Measurements from ENCODE around the gene TSPAN14.

Gene TSPAN14

GRCh38 chr10:80408242-80409101 is 45.6 kb upstream of the TSPAN14 start, which contains the start of gene PRXL2A:
PRXL2A (plus strand) TSS chr10:80408551; CDS start chr10:80420468, 11,917 bp downstream.
- peak within 1 kb of the TSS; percentile 93 for H3K27ac Mint-ChIP-seq

GRCh38 chr10:80409121-80409520 is 45.0 kb upstream of the TSPAN14 start:
- Mint-ChIP-seq H3K27ac (no peak overlapping the region), H3K9me3 (no peaks in the 10 kb centered on the region), H3K4me1 (peaks cover 81% of the 10 kb centered on the region), H3K36me3 (ENCODE audit: low read depth) (peaks cover 5% of the 10 kb centered on the region), H3K27me3 (ENCODE audit: low read depth, poor library complexity) (no peaks in the 10 kb centered on the region), H3K4me3 (peak overlapping the region; percentile 92)
- no peak for DNase-seq
- no peak for TF ChIP-seq CTCF (IDR thresholded peaks at IDR 0.05)

More at GRCh38 chr10:80408242-80409101, 45.6 kb upstream of the TSPAN14 start, which contains the start of gene PRXL2A:
- Mint-ChIP-seq H3K36me3 (ENCODE audit: low read depth) (peaks cover 5% of the 10 kb centered on the region), H3K4me3 (peak within 1 kb of the TSS; percentile 92), H3K4me1 (peaks cover 74% of the 10 kb centered on the region), H3K9me3 (no peaks in the 10 kb centered on the region), H3K27me3 (ENCODE audit: low read depth, poor library complexity) (no peaks in the 10 kb centered on the region)
- peak; percentile 97 for DNase-seq
- no peak for TF ChIP-seq CTCF (IDR thresholded peaks at IDR 0.05)

GRCh38 chr10:80410122-80410521 is 44.0 kb upstream of the TSPAN14 start:
- no peaks in the 10 kb centered on the region for H3K27me3 Mint-ChIP-seq (ENCODE audit: low read depth, poor library complexity)
- no peak overlapping the region for H3K27ac Mint-ChIP-seq
- peaks cover 5% of the 10 kb centered on the region for H3K36me3 Mint-ChIP-seq (ENCODE audit: low read depth)
- H3K4me3 Mint-ChIP-seq: peak overlapping the region; percentile 92
- no peak for TF ChIP-seq CTCF (IDR thresholded peaks at IDR 0.05)
- no peak for DNase-seq
- no peaks in the 10 kb centered on the region for H3K9me3 Mint-ChIP-seq
- peaks cover 89% of the 10 kb centered on the region for H3K4me1 Mint-ChIP-seq

- Mint-ChIP-seq H3K36me3 (ENCODE audit: low read depth) (peaks cover 5% of the 10 kb centered on the region), H3K27ac (peak overlapping the region; percentile 71), H3K9me3 (no peaks in the 10 kb centered on the region), H3K27me3 (ENCODE audit: low read depth, poor library complexity) (no peaks in the 10 kb centered on the region), H3K4me3 (peak overlapping the region; percentile 92), H3K4me1 (peaks cover 89% of the 10 kb centered on the region)
- no peak for TF ChIP-seq CTCF (IDR thresholded peaks at IDR 0.05)
- no peak for DNase-seq
Measured at GRCh38 chr10:80410578-80411145, 43.4 kb upstream of the TSPAN14 start.

GRCh38 chr10:80411267-80411668 is 42.8 kb upstream of the TSPAN14 start:
- no peak overlapping the region for H3K27ac Mint-ChIP-seq
- no peaks in the 10 kb centered on the region for H3K9me3 Mint-ChIP-seq
- no peak for TF ChIP-seq CTCF (IDR thresholded peaks at IDR 0.05)
- peaks cover 89% of the 10 kb centered on the region for H3K4me1 Mint-ChIP-seq
- H3K36me3 Mint-ChIP-seq (ENCODE audit: low read depth): peaks cover 5% of the 10 kb centered on the region
- DNase-seq: no peak
- H3K27me3 Mint-ChIP-seq (ENCODE audit: low read depth, poor library complexity): no peaks in the 10 kb centered on the region
- peak overlapping the region; percentile 92 for H3K4me3 Mint-ChIP-seq

Data from nephron progenitor cell (in vitro differentiated cells).